ENCODE measurements around the gene RASSF1.
A peak's percentile ranks its signal among the peaks of the same experiment; 100 is the strongest.

RASSF1 gene

DNA sequence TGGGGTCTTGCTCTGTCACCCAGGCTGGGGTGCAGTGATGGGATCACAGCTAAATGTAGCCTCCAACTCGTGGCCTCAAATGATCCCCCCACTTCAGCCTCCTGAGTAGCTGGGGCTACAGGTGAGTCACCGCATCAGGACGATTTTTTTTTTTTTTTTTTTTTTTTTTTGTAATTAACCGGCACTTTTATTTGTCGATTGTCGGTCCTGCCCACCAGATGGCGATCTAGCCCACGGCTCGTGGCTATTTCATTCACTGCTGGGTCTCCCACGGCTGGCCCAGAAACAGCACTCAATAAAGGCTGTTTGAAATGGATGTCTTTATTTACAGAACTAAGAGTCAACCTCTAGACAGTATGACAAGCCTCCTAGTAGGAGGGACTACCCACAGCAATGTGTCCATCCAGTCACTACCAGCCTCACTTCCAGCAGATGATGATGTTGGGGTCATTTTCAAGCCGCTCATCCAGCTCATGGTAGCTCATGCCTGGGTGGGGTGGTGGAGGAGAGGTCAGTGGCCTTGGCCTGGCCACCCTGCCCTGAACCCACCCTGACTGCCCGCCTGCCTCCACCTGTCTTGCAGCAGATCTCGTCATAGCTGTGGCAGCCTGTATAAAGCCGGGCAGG lies 6.7 kb upstream of the RASSF1 start:
- Mint-ChIP-seq H3K4me3 (peak overlapping the region; percentile 32), H3K36me3 (ENCODE audit: insufficient read depth) (peaks cover 17% of the 10 kb centered on the region), H3K27me3 (no peaks in the 10 kb centered on the region), H3K9me3 (no peaks in the 10 kb centered on the region), H3K27ac (ENCODE audit: low read depth) (peak overlapping the region; percentile 68), H3K4me1 (peaks cover 59% of the 10 kb centered on the region)
- DNase-seq (ENCODE audit: low spot score in 2 of 2) (peak; percentile 74 to 76), ATAC-seq (replicated peaks; ENCODE audit: extremely low read depth, poor library complexity, severe bottlenecking) (no peak)

GRCh38 chr3:50345586-50346234 lies 5.1 kb upstream of the RASSF1 start, which contains the start of gene ZMYND10:
Gene ZMYND10, minus strand, starts transcription at chr3:50345732. Its CDS starts 153 bp downstream, at chr3:50345579.
- peak within 1 kb of the TSS; percentile 73 for H3K4me3 Mint-ChIP-seq
- H3K36me3 Mint-ChIP-seq (ENCODE audit: insufficient read depth), result peaks cover 14% of the 10 kb centered on the region
- peak; percentile 50 to 53 for DNase-seq (ENCODE audit: low spot score in 2 of 2)
- H3K27ac Mint-ChIP-seq (ENCODE audit: low read depth), result peak within 1 kb of the TSS; percentile 80
- ATAC-seq (replicated peaks; ENCODE audit: extremely low read depth, poor library complexity, severe bottlenecking), result no peak
- H3K4me1 Mint-ChIP-seq, result peaks cover 55% of the 10 kb centered on the region
- H3K27me3 Mint-ChIP-seq, result no peaks in the 10 kb centered on the region
- H3K9me3 Mint-ChIP-seq, result no peaks in the 10 kb centered on the region

GRCh38 chr3:50345008-50345407 lies 4.4 kb upstream of the RASSF1 start:
- Mint-ChIP-seq H3K4me1 (peaks cover 50% of the 10 kb centered on the region), H3K9me3 (no peaks in the 10 kb centered on the region), H3K27me3 (no peaks in the 10 kb centered on the region), H3K27ac (ENCODE audit: low read depth) (no peak overlapping the region), H3K36me3 (ENCODE audit: insufficient read depth) (peaks cover 11% of the 10 kb centered on the region), H3K4me3 (peak overlapping the region; percentile 38)
- DNase-seq (ENCODE audit: low spot score in 2 of 2) (no peak), ATAC-seq (replicated peaks; ENCODE audit: extremely low read depth, poor library complexity, severe bottlenecking) (no peak)

DNA sequence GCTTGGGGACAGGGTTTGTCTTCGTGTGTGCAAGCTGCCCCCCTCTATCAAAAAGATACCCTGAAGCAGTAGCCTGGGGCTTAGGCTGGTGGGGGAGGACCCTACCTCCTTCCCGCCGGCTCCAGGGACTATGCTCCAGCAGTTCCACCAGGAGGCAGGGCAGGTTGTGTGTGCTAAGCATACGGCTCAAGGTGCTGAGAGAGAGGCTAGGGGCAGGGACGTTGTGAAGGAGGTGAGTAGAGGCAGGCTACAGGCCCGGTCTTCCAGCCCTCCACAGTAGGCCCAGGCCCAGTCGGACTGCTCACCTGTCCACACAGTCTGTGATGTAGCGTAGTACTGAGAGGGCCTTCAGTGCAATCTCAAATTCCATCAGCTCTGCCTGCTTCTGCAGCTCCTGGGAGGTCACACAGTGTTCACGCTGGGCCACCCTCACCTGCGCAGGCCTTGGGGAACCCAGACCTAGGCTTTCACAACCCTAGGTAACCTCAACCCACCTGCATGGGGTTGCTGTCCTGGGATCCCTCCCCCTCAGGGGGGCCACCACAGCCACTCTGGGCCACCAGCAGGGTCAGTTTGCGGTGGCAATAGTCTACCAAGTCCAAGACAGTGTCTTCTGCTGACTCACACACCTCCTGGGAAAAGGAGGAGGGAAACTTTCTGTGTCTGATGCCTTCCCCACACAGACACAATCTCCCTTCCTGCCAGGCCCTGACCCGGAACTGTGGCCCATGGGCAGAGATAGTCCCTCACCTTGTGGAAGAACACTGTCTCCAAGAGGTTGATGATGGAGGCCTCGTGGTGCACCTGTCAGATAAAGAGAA lies 2.4 kb upstream of the RASSF1 start:
- H3K27ac Mint-ChIP-seq (ENCODE audit: low read depth), result no peak overlapping the region
- no peaks in the 10 kb centered on the region for H3K27me3 Mint-ChIP-seq
- ATAC-seq (replicated peaks; ENCODE audit: extremely low read depth, poor library complexity, severe bottlenecking) (no peak), DNase-seq (ENCODE audit: low spot score in 2 of 2) (no peak)
- H3K36me3 Mint-ChIP-seq (ENCODE audit: insufficient read depth), result peaks cover 20% of the 10 kb centered on the region
- H3K4me1 Mint-ChIP-seq, result peaks cover 53% of the 10 kb centered on the region
- H3K4me3 Mint-ChIP-seq, result no peak overlapping the region
- no peaks in the 10 kb centered on the region for H3K9me3 Mint-ChIP-seq

DNA sequence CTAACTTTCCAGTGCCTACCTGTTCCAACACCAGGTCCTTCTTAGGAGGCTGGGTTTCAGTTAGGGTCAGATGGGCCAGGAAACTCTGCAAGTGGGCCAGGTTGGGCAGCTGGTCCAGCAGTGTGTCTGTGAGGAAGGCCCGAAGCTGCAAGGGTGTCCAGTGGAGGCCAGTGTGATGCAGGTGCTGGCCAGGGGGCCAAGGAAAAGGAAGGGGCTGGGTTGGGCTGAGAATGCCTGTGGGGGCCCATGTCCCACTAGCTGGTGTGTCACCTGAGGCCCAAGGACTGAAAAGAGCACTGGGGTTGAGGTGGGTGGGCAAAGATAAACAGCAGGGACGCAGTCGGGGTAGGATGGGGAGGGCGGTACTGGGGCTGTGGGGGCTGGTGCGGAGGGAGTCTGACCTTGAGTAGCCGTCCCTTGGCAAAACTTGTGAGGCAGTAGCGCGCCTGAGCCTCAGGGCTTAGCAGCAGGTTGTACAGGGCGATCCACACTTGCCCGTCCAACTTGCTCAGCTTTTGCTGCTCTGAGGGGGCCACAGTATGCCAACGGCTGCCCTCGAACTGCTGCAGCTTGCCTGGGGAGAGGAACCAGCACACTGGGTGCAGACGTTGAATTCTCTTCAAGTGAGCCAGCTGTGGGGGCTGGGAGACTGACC lies 1.5 kb upstream of the RASSF1 start:
- H3K27me3 Mint-ChIP-seq, result no peaks in the 10 kb centered on the region
- peaks cover 50% of the 10 kb centered on the region for H3K4me1 Mint-ChIP-seq

DNA sequence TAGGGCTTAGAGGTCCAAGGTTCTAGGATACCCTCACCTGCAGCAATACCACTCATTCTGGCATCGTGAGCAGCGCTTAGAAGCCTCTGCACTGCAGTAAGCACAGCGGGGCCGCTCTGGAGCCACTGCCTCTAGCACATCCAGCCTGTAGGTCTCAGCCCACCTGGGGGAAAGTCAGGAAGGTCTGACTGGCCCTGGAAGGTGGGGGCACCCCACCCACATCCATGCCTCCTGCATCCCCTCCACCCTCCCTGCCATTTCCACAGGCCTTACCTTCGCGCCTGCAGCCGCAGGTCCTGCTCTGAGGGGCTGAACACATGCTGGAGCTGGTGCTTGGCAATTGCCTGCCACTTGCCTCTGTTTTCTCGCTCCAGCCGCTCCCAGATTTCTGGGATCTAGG lies 901 bp upstream of the RASSF1 start:
- Mint-ChIP-seq H3K27me3 (no peaks in the 10 kb centered on the region), H3K9me3 (no peaks in the 10 kb centered on the region), H3K4me3 (peak overlapping the region; percentile 95), H3K36me3 (ENCODE audit: insufficient read depth) (peaks cover 26% of the 10 kb centered on the region), H3K27ac (ENCODE audit: low read depth) (no peak overlapping the region), H3K4me1 (peaks cover 56% of the 10 kb centered on the region)
- ATAC-seq (replicated peaks; ENCODE audit: extremely low read depth, poor library complexity, severe bottlenecking) (no peak), DNase-seq (ENCODE audit: low spot score in 2 of 2) (no peak)

More for the DNA sequence above, 1.5 kb upstream of the RASSF1 start:
- H3K9me3 Mint-ChIP-seq, result no peaks in the 10 kb centered on the region
- DNase-seq (ENCODE audit: low spot score in 2 of 2) (no peak), ATAC-seq (replicated peaks; ENCODE audit: extremely low read depth, poor library complexity, severe bottlenecking) (no peak)
- H3K27ac Mint-ChIP-seq (ENCODE audit: low read depth), result no peak overlapping the region
- H3K4me3 Mint-ChIP-seq, result no peak overlapping the region
- peaks cover 21% of the 10 kb centered on the region for H3K36me3 Mint-ChIP-seq (ENCODE audit: insufficient read depth)

DNA sequence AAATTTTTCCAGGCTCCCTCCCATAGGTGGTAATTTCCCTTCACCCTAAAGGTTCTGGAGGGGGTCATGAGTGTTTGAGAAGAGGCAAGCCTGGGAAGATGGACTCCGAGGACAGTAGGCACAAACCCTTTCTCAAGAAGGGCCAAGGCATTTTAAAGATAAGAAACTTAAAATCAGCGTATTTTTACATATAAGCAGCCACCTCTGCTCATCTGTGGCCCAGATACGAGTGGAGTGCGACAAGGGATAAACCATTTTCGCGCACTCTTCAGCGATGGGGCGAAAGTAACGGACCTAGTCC lies 539 bp downstream of the RASSF1 start:
- no peak for ATAC-seq (replicated peaks; ENCODE audit: extremely low read depth, poor library complexity, severe bottlenecking)
- Mint-ChIP-seq H3K27ac (ENCODE audit: low read depth) (peak overlapping the region; percentile 97), H3K36me3 (ENCODE audit: insufficient read depth) (peaks cover 37% of the 10 kb centered on the region), H3K27me3 (no peaks in the 10 kb centered on the region), H3K4me3 (peak overlapping the region; percentile 95), H3K4me1 (peaks cover 58% of the 10 kb centered on the region), H3K9me3 (no peaks in the 10 kb centered on the region)
- DNase-seq (ENCODE audit: low spot score in 2 of 2), result no peak

DNA sequence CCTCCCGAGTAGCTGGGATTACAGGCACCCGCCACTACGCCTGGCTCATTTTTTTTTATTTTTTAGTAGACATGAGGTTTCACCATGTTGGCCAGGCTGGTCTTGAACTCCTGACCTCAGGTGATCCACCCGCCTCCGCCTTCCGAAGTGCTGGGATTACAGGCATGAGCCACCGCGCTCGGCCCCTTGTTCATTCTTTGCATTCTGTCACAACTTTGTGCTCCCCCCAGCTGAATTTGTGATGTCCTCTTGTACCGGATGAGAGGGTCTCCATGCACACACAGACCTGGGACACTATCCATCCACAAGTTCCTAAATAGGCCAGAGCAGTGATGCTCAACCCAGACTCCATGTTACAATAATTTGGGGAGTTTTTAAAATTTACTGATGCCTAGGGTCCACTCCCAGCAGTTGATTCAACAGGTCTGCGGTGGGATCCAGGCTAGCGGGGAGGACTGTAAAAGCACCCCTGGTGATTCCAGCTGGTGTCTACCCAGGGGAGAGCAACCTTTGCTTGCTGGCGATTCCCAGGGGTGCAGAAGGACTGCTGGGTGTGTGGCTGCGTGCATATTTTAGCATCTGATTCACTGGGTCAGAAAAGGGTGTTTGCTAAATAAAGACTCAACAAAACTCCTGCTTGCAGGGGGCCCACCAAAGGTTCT lies 1.0 kb downstream of the RASSF1 start:
- peak overlapping the region; percentile 97 for H3K27ac Mint-ChIP-seq (ENCODE audit: low read depth)
- H3K9me3 Mint-ChIP-seq, result no peaks in the 10 kb centered on the region
- H3K27me3 Mint-ChIP-seq, result no peaks in the 10 kb centered on the region
- H3K4me3 Mint-ChIP-seq, result peak overlapping the region; percentile 95
- no peak for ATAC-seq (replicated peaks; ENCODE audit: extremely low read depth, poor library complexity, severe bottlenecking)
- peaks cover 56% of the 10 kb centered on the region for H3K4me1 Mint-ChIP-seq
- DNase-seq (ENCODE audit: low spot score in 2 of 2), result no peak
- H3K36me3 Mint-ChIP-seq (ENCODE audit: insufficient read depth), result peaks cover 37% of the 10 kb centered on the region

DNA sequence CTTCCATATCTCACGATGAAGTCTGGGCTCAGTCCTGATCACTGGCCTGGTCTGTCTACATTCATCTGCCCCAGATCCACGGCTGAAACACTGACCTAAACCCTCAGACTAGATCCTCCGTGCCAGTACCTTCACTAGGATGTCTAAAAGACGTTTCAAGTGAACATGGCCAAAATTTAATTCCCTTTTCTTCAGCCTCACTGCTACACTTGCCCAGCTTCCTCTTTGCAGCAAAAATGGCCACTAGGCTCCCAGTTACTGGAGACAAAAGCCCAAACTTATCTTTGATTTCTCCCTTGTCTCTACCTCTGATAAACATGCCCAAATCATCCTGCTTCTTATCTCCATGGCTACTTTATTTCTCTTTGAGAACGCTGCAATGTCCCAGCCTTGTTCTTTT lies 1.7 kb downstream of the RASSF1 start:
- Mint-ChIP-seq H3K4me1 (peaks cover 63% of the 10 kb centered on the region), H3K4me3 (peak overlapping the region; percentile 95), H3K27me3 (no peaks in the 10 kb centered on the region), H3K36me3 (ENCODE audit: insufficient read depth) (peaks cover 39% of the 10 kb centered on the region), H3K9me3 (no peaks in the 10 kb centered on the region), H3K27ac (ENCODE audit: low read depth) (peak overlapping the region; percentile 97)
- DNase-seq (ENCODE audit: low spot score in 2 of 2) (no peak), ATAC-seq (replicated peaks; ENCODE audit: extremely low read depth, poor library complexity, severe bottlenecking) (no peak)

GRCh38 chr3:50337175-50337861 lies 3.3 kb downstream of the RASSF1 start:
- peak overlapping the region; percentile 97 for H3K27ac Mint-ChIP-seq (ENCODE audit: low read depth)
- peaks cover 51% of the 10 kb centered on the region for H3K36me3 Mint-ChIP-seq (ENCODE audit: insufficient read depth)
- H3K27me3 Mint-ChIP-seq, result no peaks in the 10 kb centered on the region
- ATAC-seq (replicated peaks; ENCODE audit: extremely low read depth, poor library complexity, severe bottlenecking), result peak; percentile 67
- H3K4me3 Mint-ChIP-seq, result peak overlapping the region; percentile 95
- peak; percentile 79 to 82 for DNase-seq (ENCODE audit: low spot score in 2 of 2)
- peaks cover 76% of the 10 kb centered on the region for H3K4me1 Mint-ChIP-seq
- H3K9me3 Mint-ChIP-seq, result no peaks in the 10 kb centered on the region

- no peaks in the 10 kb centered on the region for H3K9me3 Mint-ChIP-seq
- DNase-seq (ENCODE audit: low spot score in 2 of 2), result peak in 1 of 2 donors; percentile 35
- peak overlapping the region; percentile 95 for H3K4me3 Mint-ChIP-seq
- H3K27me3 Mint-ChIP-seq, result no peaks in the 10 kb centered on the region
- H3K27ac Mint-ChIP-seq (ENCODE audit: low read depth), result peak overlapping the region; percentile 97
- H3K36me3 Mint-ChIP-seq (ENCODE audit: insufficient read depth), result peaks cover 53% of the 10 kb centered on the region
- ATAC-seq (replicated peaks; ENCODE audit: extremely low read depth, poor library complexity, severe bottlenecking), result peak; percentile 15
- peaks cover 80% of the 10 kb centered on the region for H3K4me1 Mint-ChIP-seq
Observed at GRCh38 chr3:50336452-50337174, 4.0 kb downstream of the RASSF1 start.
